K562 (cell line): ENCODE measurements around the gene MAML1. TPM values are rescaled to one million over a fixed set of nuclear protein-coding genes. Genes with fewer than 3 reads are reported as not detected.

Experiments
- CHCHD3 ChIP-seq: fragments of 250-450 bp; sonication (Bioruptor Pico); IDR thresholded peaks from 2 replicates; pipeline ENCODE4 v2.1.2; 2022; ENCODE audit warnings: mild to moderate bottlenecking
- NFE2 ChIP-seq: IDR thresholded peaks from 2 replicates; pipeline ENCODE4 v1.6.1; 2014; ENCODE audit warnings: antibody characterized with exemption, low read depth
- ZNF174 ChIP-seq: fragments of 250-450 bp; sonication (Bioruptor Pico); IDR thresholded peaks from 2 replicates; pipeline ENCODE4 v1.4.0; 2020; ENCODE audit warnings: mild to moderate bottlenecking
- ZNF282 ChIP-seq: sonication (generic); formaldehyde crosslinking; IDR thresholded peaks from 2 replicates; pipeline ENCODE4 v1.8.1; 2023; ENCODE audit warnings: missing genetic modification reagents
- ZNF318 ChIP-seq, 2 experiments: fragments of 450-650 bp; IDR thresholded peaks; 2 replicates each; pipeline ENCODE4 v1.6.1; 2016; ENCODE audit warnings: mild to moderate bottlenecking in 2 of 2, borderline replicate concordance in 1 of 2, low read depth in 1 of 2, moderate library complexity in 1 of 2
- ZSCAN29 ChIP-seq: fragments of 450-650 bp; IDR thresholded peaks from 2 replicates; pipeline ENCODE4 v1.6.1; 2017
- polyA plus RNA-seq, 8 experiments: library from polyadenylated mRNA; depleted of rRNA in 4 of 8; stranded (reverse) in 5 of 8; unstranded in 3 of 8; fragments of >200 nt; fragmentation: Nextera tagmentation in 2 of 8; fragmentation: Illumina TruSeq in 1 of 8; extraction: Ambion mirVana in 2 of 8; extraction: Trizol in 1 of 8; gene quantifications; 2 replicates each; pipeline versions ENCODE4 v1.2.1 to v1.2.3, GENCODE V29; 2011 to 2014; ENCODE audit warnings: inconsistent platforms in 1 of 8, missing spikeins in 1 of 8
- total RNA-seq, 7 experiments: library from RNA; depleted of rRNA in 6 of 7; stranded (reverse); fragments of >200 nt in 6 of 7; fragmentation: Illumina TruSeq in 2 of 7; extraction: Trizol in 2 of 7; gene quantifications; 2 replicates each; pipeline versions ENCODE4 v1.2.1 to v1.2.3, GENCODE V29; 2011 to 2021; ENCODE audit warnings: low replicate concordance in 1 of 7
- TF ChIP-seq, protein P1 (sequence below), 2 experiments: fragments of 150-350 bp in 1 of 2; IDR thresholded peaks; 2 replicates each; pipeline ENCODE4 v1.6.1; 2012 to 2016; ENCODE audit warnings: low read depth in 2 of 2, low read length in 2 of 2, mild to moderate bottlenecking in 1 of 2, moderate library complexity in 1 of 2
- TF ChIP-seq, protein P2 (sequence below), 2 experiments: fragments of 450-650 bp in 1 of 2; IDR thresholded peaks; 2 replicates each; pipeline ENCODE4 v1.6.1; 2011 to 2017; ENCODE audit warnings: low read depth in 2 of 2, antibody characterized with exemption in 1 of 2, borderline replicate concordance in 1 of 2, low read length in 1 of 2, mild to moderate bottlenecking in 1 of 2, mixed read lengths in 1 of 2; ENCODE audit not compliant: control insufficient read depth in 1 of 2
- TF ChIP-seq, protein P3 (sequence below): fragments of 250-450 bp; sonication (Bioruptor Pico); IDR thresholded peaks from 2 replicates; pipeline ENCODE4 v1.8.0; 2022; ENCODE audit warnings: moderate library complexity, mild to moderate bottlenecking, inconsistent platforms

MAML1 gene
- total and polyA plus RNA-seq, 9 of the 15 experiments (the other 6 are each of a cell fraction or from before 2014, with no cell fraction given): 0.32 to 18.4 (median 7.0) TPM

- TF ChIP-seq, protein P1, sequence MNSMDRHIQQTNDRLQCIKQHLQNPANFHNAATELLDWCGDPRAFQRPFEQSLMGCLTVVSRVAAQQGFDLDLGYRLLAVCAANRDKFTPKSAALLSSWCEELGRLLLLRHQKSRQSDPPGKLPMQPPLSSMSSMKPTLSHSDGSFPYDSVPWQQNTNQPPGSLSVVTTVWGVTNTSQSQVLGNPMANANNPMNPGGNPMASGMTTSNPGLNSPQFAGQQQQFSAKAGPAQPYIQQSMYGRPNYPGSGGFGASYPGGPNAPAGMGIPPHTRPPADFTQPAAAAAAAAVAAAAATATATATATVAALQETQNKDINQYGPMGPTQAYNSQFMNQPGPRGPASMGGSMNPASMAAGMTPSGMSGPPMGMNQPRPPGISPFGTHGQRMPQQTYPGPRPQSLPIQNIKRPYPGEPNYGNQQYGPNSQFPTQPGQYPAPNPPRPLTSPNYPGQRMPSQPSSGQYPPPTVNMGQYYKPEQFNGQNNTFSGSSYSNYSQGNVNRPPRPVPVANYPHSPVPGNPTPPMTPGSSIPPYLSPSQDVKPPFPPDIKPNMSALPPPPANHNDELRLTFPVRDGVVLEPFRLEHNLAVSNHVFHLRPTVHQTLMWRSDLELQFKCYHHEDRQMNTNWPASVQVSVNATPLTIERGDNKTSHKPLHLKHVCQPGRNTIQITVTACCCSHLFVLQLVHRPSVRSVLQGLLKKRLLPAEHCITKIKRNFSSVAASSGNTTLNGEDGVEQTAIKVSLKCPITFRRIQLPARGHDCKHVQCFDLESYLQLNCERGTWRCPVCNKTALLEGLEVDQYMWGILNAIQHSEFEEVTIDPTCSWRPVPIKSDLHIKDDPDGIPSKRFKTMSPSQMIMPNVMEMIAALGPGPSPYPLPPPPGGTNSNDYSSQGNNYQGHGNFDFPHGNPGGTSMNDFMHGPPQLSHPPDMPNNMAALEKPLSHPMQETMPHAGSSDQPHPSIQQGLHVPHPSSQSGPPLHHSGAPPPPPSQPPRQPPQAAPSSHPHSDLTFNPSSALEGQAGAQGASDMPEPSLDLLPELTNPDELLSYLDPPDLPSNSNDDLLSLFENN (IDR thresholded peaks at IDR 0.05; ENCODE audit: low read depth in 2 of 2, low read length in 2 of 2): no peak
- TF ChIP-seq CHCHD3: no peak
- TF ChIP-seq ZSCAN29: no peak
- TF ChIP-seq, protein P2, sequence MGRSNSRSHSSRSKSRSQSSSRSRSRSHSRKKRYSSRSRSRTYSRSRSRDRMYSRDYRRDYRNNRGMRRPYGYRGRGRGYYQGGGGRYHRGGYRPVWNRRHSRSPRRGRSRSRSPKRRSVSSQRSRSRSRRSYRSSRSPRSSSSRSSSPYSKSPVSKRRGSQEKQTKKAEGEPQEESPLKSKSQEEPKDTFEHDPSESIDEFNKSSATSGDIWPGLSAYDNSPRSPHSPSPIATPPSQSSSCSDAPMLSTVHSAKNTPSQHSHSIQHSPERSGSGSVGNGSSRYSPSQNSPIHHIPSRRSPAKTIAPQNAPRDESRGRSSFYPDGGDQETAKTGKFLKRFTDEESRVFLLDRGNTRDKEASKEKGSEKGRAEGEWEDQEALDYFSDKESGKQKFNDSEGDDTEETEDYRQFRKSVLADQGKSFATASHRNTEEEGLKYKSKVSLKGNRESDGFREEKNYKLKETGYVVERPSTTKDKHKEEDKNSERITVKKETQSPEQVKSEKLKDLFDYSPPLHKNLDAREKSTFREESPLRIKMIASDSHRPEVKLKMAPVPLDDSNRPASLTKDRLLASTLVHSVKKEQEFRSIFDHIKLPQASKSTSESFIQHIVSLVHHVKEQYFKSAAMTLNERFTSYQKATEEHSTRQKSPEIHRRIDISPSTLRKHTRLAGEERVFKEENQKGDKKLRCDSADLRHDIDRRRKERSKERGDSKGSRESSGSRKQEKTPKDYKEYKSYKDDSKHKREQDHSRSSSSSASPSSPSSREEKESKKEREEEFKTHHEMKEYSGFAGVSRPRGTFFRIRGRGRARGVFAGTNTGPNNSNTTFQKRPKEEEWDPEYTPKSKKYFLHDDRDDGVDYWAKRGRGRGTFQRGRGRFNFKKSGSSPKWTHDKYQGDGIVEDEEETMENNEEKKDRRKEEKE (IDR thresholded peaks at IDR 0.05; ENCODE audit: borderline replicate concordance in 1 of 2, control insufficient read depth in 1 of 2, low read depth in 2 of 2, low read length in 1 of 2): no peak
- TF ChIP-seq ZNF174 (CRISPR knock-in tag): no peak
- no peak for TF ChIP-seq NFE2
- TF ChIP-seq, protein P3, sequence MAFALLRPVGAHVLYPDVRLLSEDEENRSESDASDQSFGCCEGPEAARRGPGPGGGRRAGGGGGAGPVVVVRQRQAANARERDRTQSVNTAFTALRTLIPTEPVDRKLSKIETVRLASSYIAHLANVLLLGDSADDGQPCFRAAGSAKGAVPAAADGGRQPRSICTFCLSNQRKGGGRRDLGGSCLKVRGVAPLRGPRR: no peak
- no peak for TF ChIP-seq ZNF282 (CRISPR knock-in tag)
- no peak for TF ChIP-seq ZNF318 (IDR thresholded peaks at IDR 0.05; ENCODE audit: borderline replicate concordance in 1 of 2, low read depth in 1 of 2)
These were observed 73.1 kb downstream of the MAML1 start (continued) for GRCh38 chr5:179805529-179806249.
